ENCODE measurements around the gene SMAD9.

DNA sequence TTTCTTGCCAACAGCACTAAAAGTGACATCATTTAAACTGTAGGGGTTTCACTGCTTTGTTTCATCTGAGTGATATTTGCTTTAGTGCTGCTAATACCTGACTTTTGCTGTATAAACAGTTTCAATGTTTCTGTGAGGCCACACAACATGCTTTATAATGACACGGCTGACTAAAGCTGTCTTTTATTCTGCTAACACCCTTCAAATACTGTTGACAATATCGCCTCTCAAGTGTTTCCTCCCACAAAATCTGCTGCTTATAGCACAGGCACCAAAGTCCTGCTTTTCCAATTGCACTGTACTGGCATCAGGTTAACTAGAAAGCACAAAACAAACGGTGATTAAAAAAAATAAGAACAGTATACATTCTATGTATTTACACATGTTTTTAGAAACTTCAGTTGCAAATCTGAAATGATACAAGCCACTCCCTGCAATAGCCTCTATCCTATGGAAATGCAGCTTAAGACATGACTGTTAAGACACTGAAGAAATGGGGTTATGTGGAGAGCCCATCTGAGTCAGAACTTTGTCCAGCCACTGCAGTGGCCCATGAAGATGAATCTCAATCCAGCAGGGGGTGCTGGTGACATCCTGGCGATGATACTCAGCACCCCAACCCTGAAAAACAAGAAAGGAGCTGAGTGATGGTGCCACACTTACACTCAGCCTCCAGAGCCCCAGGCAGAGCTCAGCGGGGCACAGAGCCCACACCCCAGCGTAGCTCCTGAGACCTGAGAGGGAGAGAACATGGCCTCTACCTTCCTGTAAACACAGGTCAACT, 71.6 kb downstream of the SMAD9 start:
- TF ChIP-seq, protein P1, sequence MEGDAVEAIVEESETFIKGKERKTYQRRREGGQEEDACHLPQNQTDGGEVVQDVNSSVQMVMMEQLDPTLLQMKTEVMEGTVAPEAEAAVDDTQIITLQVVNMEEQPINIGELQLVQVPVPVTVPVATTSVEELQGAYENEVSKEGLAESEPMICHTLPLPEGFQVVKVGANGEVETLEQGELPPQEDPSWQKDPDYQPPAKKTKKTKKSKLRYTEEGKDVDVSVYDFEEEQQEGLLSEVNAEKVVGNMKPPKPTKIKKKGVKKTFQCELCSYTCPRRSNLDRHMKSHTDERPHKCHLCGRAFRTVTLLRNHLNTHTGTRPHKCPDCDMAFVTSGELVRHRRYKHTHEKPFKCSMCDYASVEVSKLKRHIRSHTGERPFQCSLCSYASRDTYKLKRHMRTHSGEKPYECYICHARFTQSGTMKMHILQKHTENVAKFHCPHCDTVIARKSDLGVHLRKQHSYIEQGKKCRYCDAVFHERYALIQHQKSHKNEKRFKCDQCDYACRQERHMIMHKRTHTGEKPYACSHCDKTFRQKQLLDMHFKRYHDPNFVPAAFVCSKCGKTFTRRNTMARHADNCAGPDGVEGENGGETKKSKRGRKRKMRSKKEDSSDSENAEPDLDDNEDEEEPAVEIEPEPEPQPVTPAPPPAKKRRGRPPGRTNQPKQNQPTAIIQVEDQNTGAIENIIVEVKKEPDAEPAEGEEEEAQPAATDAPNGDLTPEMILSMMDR (IDR thresholded peaks at IDR 0.05), result peak in 2 of 6 experiments; percentile 14 to 40
- no peak for TF ChIP-seq POLR2A (IDR thresholded peaks at IDR 0.05)

All from esophagus squamous epithelium (tissue), 4 donors.